Medulla oblongata (tissue), 1 donor: ENCODE measurements around the gene MPV17L2.
"Not testable (repeated sequence)": the region's sequence is repeated elsewhere in the genome, so short reads cannot be mapped to it uniquely, and the experiment has no call there.

ENCODE experiments used
- DNase-seq: peaks from one replicate; pipeline ENCODE4 v3.0.0-alpha.2; 2015; ENCODE audit errors: extremely low spot score

The MPV17L2 gene

GRCh38 chr19:18192673-18193387, at the start of gene MPV17L2:
Gene MPV17L2 (plus strand): TSS chr19:18193218. CDS start chr19:18193282, 64 bp downstream.
- DNase-seq, result peak; percentile 100

DNA sequence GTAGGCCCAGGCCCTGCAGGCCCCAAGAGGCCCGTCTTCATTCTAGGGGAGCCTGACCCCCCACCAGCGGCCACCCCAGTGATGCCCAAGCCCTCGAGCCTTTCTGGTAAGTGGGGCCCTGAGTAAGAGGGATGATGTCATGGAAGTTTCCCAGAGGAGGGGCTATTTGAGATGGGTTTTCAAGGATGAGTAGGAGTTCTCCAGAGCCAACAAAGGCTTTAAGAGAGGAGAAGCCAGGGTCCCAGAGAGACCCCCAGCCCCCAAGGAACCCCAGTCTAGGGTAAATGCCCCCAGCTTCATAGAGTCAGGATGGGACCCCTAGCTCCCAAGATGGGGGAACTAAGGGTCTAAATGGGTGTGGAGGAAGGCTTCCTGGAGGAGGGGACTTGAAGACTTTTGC, 49.1 kb upstream of the MPV17L2 start:
- no peak for DNase-seq

- no peak for DNase-seq
These were observed 48.7 kb upstream of the MPV17L2 start for GRCh38 chr19:18144361-18144760.

GRCh38 chr19:18144906-18145305, 48.1 kb upstream of the MPV17L2 start:
- no peak for DNase-seq

DNA sequence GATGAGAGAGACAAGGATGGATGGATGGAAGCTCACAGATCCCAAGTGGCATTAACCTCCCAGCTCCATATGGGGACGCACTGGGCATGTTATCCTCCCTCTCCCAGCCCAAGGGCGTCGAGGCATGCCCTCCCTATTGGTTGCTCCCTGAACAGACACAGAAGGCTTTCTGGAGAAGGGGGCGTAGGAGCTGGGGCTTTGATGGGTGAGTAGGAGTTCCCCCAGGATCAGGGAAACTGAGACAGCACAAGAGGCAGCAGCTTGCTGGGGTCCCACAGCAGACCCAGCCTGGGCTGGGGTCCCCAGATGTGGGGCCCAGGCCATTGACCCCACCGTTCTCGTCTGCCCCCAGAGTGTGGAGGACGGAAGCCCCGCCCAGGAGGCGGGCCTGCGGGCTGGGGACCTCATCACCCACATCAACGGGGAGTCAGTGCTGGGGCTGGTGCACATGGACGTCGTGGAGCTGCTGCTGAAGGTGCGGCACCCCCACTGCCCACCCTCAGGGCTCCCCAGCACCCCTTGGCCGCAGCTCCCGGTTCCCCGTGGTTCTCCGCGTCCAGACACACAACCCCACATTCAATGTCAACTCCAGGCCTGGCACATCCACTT, 47.5 kb upstream of the MPV17L2 start:
- DNase-seq, result no peak

DNA sequence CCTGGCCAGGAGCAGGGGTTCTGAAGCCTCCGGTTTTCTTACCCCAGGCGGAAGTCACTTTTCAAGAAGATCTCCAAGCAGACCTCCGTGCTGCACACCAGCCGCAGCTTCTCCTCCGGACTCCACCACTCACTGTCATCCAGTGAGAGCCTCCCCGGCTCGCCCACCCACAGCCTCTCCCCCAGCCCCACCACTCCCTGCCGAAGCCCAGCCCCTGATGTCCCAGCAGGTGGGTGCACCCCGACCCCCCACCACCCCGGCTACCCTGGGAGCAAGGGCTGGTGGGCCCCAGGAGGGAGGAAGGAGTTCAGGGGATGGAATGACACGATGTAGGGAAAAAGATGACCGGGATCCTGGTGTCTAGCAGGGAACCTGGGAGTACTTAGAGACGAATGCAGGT, 45.6 kb upstream of the MPV17L2 start:
- DNase-seq, result no peak

- no peak for DNase-seq
These were observed 43.4 kb upstream of the MPV17L2 start for GRCh38 chr19:18149596-18149975.

DNA sequence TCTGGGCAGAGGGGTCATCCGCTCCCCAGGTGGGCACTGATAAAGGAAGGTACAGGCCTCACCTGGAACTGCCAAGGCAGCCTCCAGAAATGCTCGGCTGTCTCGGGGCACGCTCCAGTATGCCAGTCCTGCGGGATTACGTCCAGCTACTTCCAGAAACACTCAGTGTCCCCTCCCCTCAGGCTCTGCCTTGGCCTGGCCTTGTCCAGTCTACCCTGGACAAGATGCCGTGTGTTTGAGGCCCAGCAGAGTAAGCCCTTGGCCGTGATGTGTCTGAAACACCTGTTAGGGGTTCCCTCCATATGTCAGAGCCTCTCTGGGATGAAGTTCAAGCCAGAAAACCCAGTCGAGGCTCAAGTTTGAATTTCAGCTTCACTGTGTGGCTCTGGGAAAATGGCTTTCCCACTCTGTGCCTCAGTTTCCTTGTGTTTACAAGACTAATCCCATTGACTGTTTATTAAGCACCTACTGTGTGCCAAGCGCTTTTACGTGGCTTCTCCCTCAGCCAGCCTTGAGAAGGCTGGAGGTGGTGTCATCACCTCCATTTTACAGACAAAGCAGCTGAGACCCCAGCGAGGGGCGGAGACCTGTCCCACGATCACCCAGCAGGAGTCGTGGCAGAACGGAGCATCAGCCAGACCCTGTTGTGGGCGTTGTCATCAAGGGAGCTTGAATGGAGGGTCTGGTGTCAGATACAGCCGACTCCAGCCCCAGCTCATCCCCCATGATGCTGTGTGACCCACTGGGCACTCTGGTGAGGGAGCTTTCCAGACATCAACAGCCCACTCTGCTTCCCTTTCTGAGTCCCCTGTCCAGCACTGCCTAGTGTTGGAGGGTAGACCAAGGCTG, 42.0 kb upstream of the MPV17L2 start:
- DNase-seq, result no peak

DNA sequence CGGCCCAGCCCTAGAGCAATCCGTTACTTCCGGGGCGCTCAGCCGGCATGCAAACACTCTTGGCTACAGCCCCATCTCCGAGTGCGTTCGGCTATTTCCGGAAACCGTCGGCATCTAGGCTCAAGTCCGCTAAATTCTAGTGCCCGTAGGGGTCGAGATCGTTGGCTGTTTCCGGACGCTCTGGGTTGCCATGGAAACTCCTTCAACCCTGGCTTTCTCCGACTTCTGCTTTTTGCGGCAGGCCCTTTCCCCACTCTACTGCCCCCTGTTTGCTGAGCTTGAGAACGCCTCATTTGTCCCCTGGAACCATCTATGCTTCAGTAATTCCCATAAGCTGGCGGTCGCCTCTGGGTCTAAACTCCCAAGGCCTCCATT, 40.6 kb upstream of the MPV17L2 start:
- peak; percentile 99 for DNase-seq

DNA sequence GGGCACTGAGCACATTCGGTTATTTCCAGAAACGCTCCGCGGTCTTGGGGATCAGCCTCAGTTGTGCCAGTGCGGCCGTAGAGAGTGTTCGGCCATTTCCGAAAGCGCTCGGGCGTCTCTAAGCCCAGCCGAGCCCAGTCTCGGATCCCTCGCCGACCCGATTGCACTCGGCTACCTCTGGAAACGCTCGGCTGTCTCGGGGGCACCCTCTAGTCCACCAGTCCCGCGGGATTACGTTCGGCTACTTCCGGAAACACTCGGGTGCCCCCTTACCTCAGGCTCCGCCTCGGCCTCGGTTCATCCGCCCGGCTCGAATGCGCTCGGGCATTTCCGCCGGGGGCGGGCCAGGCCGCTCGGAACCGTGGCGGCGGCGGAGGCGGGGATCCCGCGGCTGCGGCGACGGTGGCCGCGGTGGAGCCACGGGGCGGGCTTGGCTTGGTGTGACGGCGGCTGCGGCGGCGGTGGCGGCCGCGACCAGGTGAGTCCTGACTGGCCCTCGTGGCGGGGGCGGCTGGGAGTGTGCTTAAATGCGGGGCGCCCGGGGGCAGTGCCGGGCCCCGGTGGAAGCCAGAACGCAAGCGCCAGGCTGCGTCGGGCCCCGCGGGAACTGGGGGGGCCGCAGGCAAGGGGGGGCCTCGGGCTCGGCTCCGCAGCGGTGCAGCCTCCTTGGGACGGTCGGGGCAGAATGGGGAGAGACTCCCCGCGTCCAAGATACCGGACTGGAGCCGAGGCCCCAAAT, 40.0 kb upstream of the MPV17L2 start, which contains the start of gene PIK3R2:
Gene PIK3R2, plus strand, starts transcription at position 347 of the 739 bp plus-strand sequence. CDS start 2,717 bp downstream, outside the sequence.
- DNase-seq, result peak; percentile 99

- DNase-seq, result no peak
These were observed 39.4 kb upstream of the MPV17L2 start for GRCh38 chr19:18153556-18154134.

- no peak for DNase-seq
These were observed 37.6 kb upstream of the MPV17L2 start for GRCh38 chr19:18155095-18156087.

DNA sequence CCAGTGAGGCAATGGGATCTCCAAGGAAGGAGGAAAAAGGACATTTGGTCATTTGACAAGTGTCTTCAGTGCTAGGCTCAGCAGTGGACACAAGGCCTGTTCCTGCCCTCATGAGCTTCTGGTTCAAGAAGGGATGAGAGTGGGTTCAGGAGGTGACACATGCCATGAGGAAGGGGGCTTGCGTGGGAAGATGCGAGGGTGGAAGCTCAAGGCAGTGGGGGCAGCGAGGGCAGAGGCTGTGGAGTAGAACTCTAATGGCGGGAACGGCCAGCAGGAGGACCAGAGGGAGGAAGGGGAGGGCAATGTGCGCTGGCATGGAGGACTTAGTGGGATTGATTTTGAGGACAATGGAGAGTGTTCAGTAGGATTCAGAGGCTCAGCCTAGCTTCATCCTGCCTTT, 36.8 kb upstream of the MPV17L2 start:
- no peak for DNase-seq

GRCh38 chr19:18156841-18157464, 36.1 kb upstream of the MPV17L2 start:
- DNase-seq, result peak; percentile 90

GRCh38 chr19:18157465-18158063, 35.5 kb upstream of the MPV17L2 start:
- peak; percentile 90 for DNase-seq

- DNase-seq, result no peak
These were observed 34.6 kb upstream of the MPV17L2 start for GRCh38 chr19:18158467-18158866.

GRCh38 chr19:18159059-18159616, 33.9 kb upstream of the MPV17L2 start:
- not testable (repeated sequence) for DNase-seq

- no peak for DNase-seq
These were observed 33.2 kb upstream of the MPV17L2 start for GRCh38 chr19:18159810-18160209.

- DNase-seq, result no peak
These were observed 32.5 kb upstream of the MPV17L2 start for GRCh38 chr19:18160493-18160970.
